IMR-90 (cell line): ENCODE data around the gene C12orf60. TPM values are rescaled to one million over a fixed set of nuclear protein-coding genes. Genes with fewer than 3 reads are reported as not detected.
A peak's percentile ranks its signal among the peaks of the same experiment; 100 is the strongest.

Experiments used
- ATAC-seq: fragments of 200-7000 bp; cut with Tn5 transposase; 2 replicates; pipeline ENCODE4 v1.9.1; 2020; ENCODE audit warnings: low read depth, mild to moderate bottlenecking, moderate library complexity
- BruUV-seq: library from RNA; stranded (reverse); fragments of 400-500 nt; replicated peaks from 2 replicates; lab custom pipeline; 2021; lab: Mats Ljungman, UMichigan
- CTCF ChIA-PET: fragments of 300-600 bp; formaldehyde crosslinking; extraction: SDS; loops from one replicate; lab custom pipeline; 2021; ENCODE audit warnings: antibody characterized with exemption; lab: Yijun Ruan, JAX
- POLR2A ChIA-PET: fragments of 300-600 bp; sonication (Branson Sonifier 250); formaldehyde crosslinking; loops from one replicate; lab custom pipeline; 2022; ENCODE audit warnings: antibody characterized with exemption; ENCODE audit not compliant: unreplicated experiment; lab: Charles Lee
- DNase-seq: peaks from one replicate; pipeline ENCODE4 v3.0.0; 2013
- H2AFZ ChIP-seq: replicated peaks from 2 replicates; pipeline ENCODE3; 2013; ENCODE audit warnings: low read length, mild to moderate bottlenecking; ENCODE audit not compliant: poor library complexity
- H2AK5ac ChIP-seq: 2 replicates; pipeline ENCODE4 v1.6.1; 2013; ENCODE audit warnings: low read depth, low read length, inconsistent platforms
- H2AK9ac ChIP-seq: replicated peaks from 2 replicates; pipeline ENCODE3; 2013; ENCODE audit warnings: mild to moderate bottlenecking, low read depth, low read length, moderate library complexity; ENCODE audit not compliant: poor library complexity
- H2BK120ac ChIP-seq: 2 replicates; pipeline ENCODE4 v1.6.1; 2013; ENCODE audit warnings: low read depth, low read length, inconsistent platforms
- H2BK15ac ChIP-seq: 3 replicates; pipeline ENCODE4 v1.6.1; 2013; ENCODE audit warnings: low read depth, low read length, inconsistent platforms
- H2BK20ac ChIP-seq: 2 replicates; pipeline ENCODE4 v1.6.1; 2013; ENCODE audit warnings: low read depth, mild to moderate bottlenecking, inconsistent platforms, low read length, moderate library complexity
- H2BK5ac ChIP-seq: 2 replicates; pipeline ENCODE4 v1.6.1; 2013; ENCODE audit warnings: mild to moderate bottlenecking, low read depth, low read length, inconsistent platforms; ENCODE audit not compliant: poor library complexity, severe bottlenecking
- H3K14ac ChIP-seq: replicated peaks from 2 replicates; pipeline ENCODE4 v1.6.1; 2013; ENCODE audit warnings: low read depth, low read length, inconsistent platforms
- H3K18ac ChIP-seq: 2 replicates; pipeline ENCODE4 v1.6.1; 2013; ENCODE audit warnings: low read depth, low read length, control low read depth
- H3K23ac ChIP-seq: 2 replicates; pipeline ENCODE4 v1.6.1; 2013; ENCODE audit warnings: low read depth, low read length, inconsistent platforms
- H3K27ac ChIP-seq: 2 replicates; pipeline ENCODE4 v1.5.1; 2013; ENCODE audit warnings: mild to moderate bottlenecking, control low read depth, low read length; ENCODE audit not compliant: insufficient read depth
- H3K27me3 ChIP-seq: 2 replicates; pipeline ENCODE4 v1.6.1; 2013; ENCODE audit warnings: low read length; ENCODE audit not compliant: control insufficient read depth, insufficient read depth
- H3K36me3 ChIP-seq: 2 replicates; pipeline ENCODE4 v1.6.1; 2013; ENCODE audit warnings: low read length, mixed read lengths; ENCODE audit not compliant: control insufficient read depth, insufficient read depth
- H3K4ac ChIP-seq: 2 replicates; pipeline ENCODE4 v1.6.1; 2013; ENCODE audit warnings: low read depth, low read length, inconsistent platforms
- H3K4me1 ChIP-seq: 2 replicates; pipeline ENCODE4 v1.6.1; 2013; ENCODE audit warnings: low read length, mixed read lengths; ENCODE audit not compliant: control insufficient read depth, insufficient read depth
- H3K4me2 ChIP-seq: 2 replicates; pipeline ENCODE4 v1.6.1; 2013; ENCODE audit warnings: low read depth, mild to moderate bottlenecking, control low read depth, low read length, moderate library complexity
- H3K4me3 ChIP-seq: 2 replicates; pipeline ENCODE4 v1.5.1; 2013; ENCODE audit warnings: low read depth, mild to moderate bottlenecking, control low read depth, low read length, moderate library complexity; ENCODE audit not compliant: insufficient read depth
- H3K56ac ChIP-seq: 2 replicates; pipeline ENCODE4 v1.6.1; 2013; ENCODE audit warnings: low read length, inconsistent platforms; ENCODE audit not compliant: insufficient read depth; ENCODE audit errors: extremely low read depth
- H3K79me1 ChIP-seq, 2 experiments: 2 replicates each; pipeline ENCODE4 v1.6.1; 2013; ENCODE audit warnings: low read length in 2 of 2, inconsistent platforms in 1 of 2, low read depth in 1 of 2
- H3K9ac ChIP-seq: 2 replicates; pipeline ENCODE4 v1.6.1; 2013; ENCODE audit warnings: low read depth, low read length, control low read depth
- H3K9me1 ChIP-seq: 2 replicates; pipeline ENCODE4 v1.6.1; 2013; ENCODE audit warnings: low read length, inconsistent platforms; ENCODE audit not compliant: insufficient read depth
- H3K9me3 ChIP-seq: 2 replicates; pipeline ENCODE4 v1.6.1; 2013; ENCODE audit warnings: low read length; ENCODE audit not compliant: control insufficient read depth, insufficient read depth
- H4K20me1 ChIP-seq: 2 replicates; pipeline ENCODE4 v1.6.1; 2013; ENCODE audit warnings: low read length, inconsistent platforms; ENCODE audit not compliant: insufficient read depth
- H4K5ac ChIP-seq: 2 replicates; pipeline ENCODE4 v1.6.1; 2013; ENCODE audit warnings: mild to moderate bottlenecking, low read depth, low read length, control low read depth
- H4K8ac ChIP-seq, 2 experiments: 2 replicates each; pipeline ENCODE4 v1.6.1; 2013; ENCODE audit warnings: low read depth in 2 of 2, low read length in 2 of 2, control low read depth in 1 of 2, inconsistent platforms in 1 of 2
- H4K91ac ChIP-seq: 2 replicates; pipeline ENCODE4 v1.6.1; 2013; ENCODE audit warnings: low read depth, low read length, inconsistent platforms; ENCODE audit not compliant: insufficient read depth
- CHD1 ChIP-seq: IDR thresholded peaks from 2 replicates; pipeline ENCODE4 v1.6.1; 2012; ENCODE audit warnings: low read depth, low read length, improper control_type of control experiment
- POLR2A ChIP-seq: IDR thresholded peaks from 2 replicates; pipeline ENCODE4 v1.6.1; 2012; ENCODE audit warnings: mild to moderate bottlenecking, low read depth, low read length
- WGBS, 2 experiments: methylation state at CpG; one replicate each; pipeline versions ENCODE4 v1.1.5 to v1.1.7; 2013; ENCODE audit warnings: missing lambda C conversion rate in 2 of 2; ENCODE audit not compliant: insufficient read length in 1 of 2; ENCODE audit errors: extremely low coverage in 2 of 2; 5-methylcytosine and 5-hydroxymethylcytosine counted together
- dilution Hi-C: fragments of 300-500 bp; cut with HindIII; formaldehyde crosslinking; loops from one replicate; pipeline ENCODE4 v1.14.3; 2018; ENCODE audit warnings: low sequenced_read_pairs; ENCODE audit not compliant: unreplicated experiment
- in situ Hi-C: fragments of 300-500 bp; cut with MboI; formaldehyde crosslinking; loops from 3 replicates; pipeline ENCODE4 v1.14.3; 2019; ENCODE audit warnings: low sequenced_read_pairs, inconsistent platforms, mixed read lengths
- intact Hi-C: fragments of 100-400 bp; cut with micrococcal nuclease; formaldehyde crosslinking; loops from 2 replicates; pipeline ENCODE4 v1.10.0; 2022
- polyA plus RNA-seq, 3 experiments: library from polyadenylated mRNA; depleted of rRNA; stranded (reverse); fragments of >200 nt; gene quantifications; 2 replicates each; pipeline ENCODE4 v1.2.3, GENCODE V29; 2012; ENCODE audit warnings: low replicate concordance in 1 of 3
- total RNA-seq: library from RNA; depleted of rRNA; stranded (reverse); fragments of >200 nt; gene quantifications from 2 replicates; pipeline ENCODE4 v1.2.3, GENCODE V29; 2012
- TF ChIP-seq, protein P1 (sequence below): conservative IDR thresholded peaks from 2 replicates; pipeline ENCODE4 v1.5.1; 2012; ENCODE audit warnings: mild to moderate bottlenecking, low read depth, low read length, improper control_type of control experiment

The C12orf60 gene
- total and polyA plus RNA-seq, 2 of the 4 experiments (the other 2 are of a cell fraction) = 1.1 TPM

DNA sequence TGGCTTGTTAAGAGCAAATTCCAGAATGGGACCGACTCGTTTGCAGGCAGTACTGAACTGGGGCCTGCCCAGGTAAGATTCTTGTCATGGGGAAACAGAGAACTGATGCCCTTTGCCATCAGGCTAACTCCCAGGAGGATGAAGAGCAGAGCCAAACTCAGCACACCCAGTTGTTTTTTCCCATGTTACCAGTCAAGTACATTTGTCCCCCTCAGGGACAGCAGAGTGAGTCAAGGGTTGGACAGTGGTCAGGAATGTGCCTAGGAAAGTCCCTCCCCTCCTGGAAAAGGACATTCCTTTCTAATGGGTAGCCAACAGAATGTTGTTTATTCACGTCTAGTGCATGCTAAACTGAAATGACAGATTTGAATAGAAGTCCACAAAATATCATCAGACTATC lies 38.3 kb downstream of the C12orf60 start:
- no TSS peak for BruUV-seq
- Histone ChIP-seq H3K4ac (peak overlapping the region; percentile 53), H2BK120ac (peak overlapping the region; percentile 72), H3K79me1 (no peaks in the 10 kb centered on the region), H2AFZ (peak overlapping the region; percentile 35), H3K4me1 (peaks cover 3% of the 10 kb centered on the region; the same call in 1 of the 2 replicates), H4K5ac (peak overlapping the region; percentile 45), H2AK5ac (peak overlapping the region; percentile 31), H3K9ac (no peak overlapping the region), H3K4me3 (no peak overlapping the region), H3K27me3 (no peaks in the 10 kb centered on the region), H4K20me1 (no peaks in the 10 kb centered on the region), H4K91ac (peak overlapping the region; percentile 70), H3K9me3 (no peaks in the 10 kb centered on the region), H3K4me2 (peak overlapping the region; percentile 11; the same call in 1 of the 2 replicates), H2BK15ac (peak overlapping the region; percentile 81; the same call in 2 of the 3 replicates), H4K8ac (peak overlapping the region in 1 of 2 experiments; percentile 44; a peak in 1 of 4 replicates), H2AK9ac (peak overlapping the region; percentile 60), H3K9me1 (no peaks in the 10 kb centered on the region; the same call in none of the 2 replicates), H2BK20ac (peak overlapping the region; percentile 54), H3K56ac (no peak overlapping the region), H3K27ac (peak overlapping the region; percentile 6; the same call in 1 of the 2 replicates), H2BK5ac (peak overlapping the region; percentile 74), H3K14ac (0 out of 2 replicates have a peak overlapping the region, but pooled peaks have one; percentile 10), H3K36me3 (no peaks in the 10 kb centered on the region), H3K18ac (peak overlapping the region; percentile 79), H3K23ac (no peak overlapping the region)
- TF ChIP-seq, protein P1, sequence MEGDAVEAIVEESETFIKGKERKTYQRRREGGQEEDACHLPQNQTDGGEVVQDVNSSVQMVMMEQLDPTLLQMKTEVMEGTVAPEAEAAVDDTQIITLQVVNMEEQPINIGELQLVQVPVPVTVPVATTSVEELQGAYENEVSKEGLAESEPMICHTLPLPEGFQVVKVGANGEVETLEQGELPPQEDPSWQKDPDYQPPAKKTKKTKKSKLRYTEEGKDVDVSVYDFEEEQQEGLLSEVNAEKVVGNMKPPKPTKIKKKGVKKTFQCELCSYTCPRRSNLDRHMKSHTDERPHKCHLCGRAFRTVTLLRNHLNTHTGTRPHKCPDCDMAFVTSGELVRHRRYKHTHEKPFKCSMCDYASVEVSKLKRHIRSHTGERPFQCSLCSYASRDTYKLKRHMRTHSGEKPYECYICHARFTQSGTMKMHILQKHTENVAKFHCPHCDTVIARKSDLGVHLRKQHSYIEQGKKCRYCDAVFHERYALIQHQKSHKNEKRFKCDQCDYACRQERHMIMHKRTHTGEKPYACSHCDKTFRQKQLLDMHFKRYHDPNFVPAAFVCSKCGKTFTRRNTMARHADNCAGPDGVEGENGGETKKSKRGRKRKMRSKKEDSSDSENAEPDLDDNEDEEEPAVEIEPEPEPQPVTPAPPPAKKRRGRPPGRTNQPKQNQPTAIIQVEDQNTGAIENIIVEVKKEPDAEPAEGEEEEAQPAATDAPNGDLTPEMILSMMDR = no peak
- TF ChIP-seq POLR2A (no peak), CHD1 (no peak)
- ChIA-PET CTCF (no interaction called here), POLR2A (no interaction called here)
- intact Hi-C loops = loop anchor here (10.0 kb wide), 1 partner anchor 207 kb away; no protein-coding TSS in a partner anchor
- in situ Hi-C loops = loop anchor here (5.0 kb wide), 1 partner anchor 156 kb away; no protein-coding TSS in a partner anchor
- dilution Hi-C loops = no loop called here
- WGBS, 2 experiments = no CpG with 5 or more reads among the region's 3 CpGs
- peak; percentile 59 for ATAC-seq
- peak; percentile 54 for DNase-seq
